K562 (cell line): ENCODE data around the gene HSPA8. TPM values are rescaled to one million over a fixed set of nuclear protein-coding genes. Genes with fewer than 3 reads are reported as not detected.

Source experiments
- BACH1 ChIP-seq: fragments of 200-800 bp; sonication (Bioruptor generic); IDR thresholded peaks from 2 replicates; pipeline ENCODE4 v1.6.1; 2016; ENCODE audit warnings: missing genetic modification characterization, missing compliant biosample characterization
- CBX1 ChIP-seq: sonication (generic); IDR thresholded peaks from 2 replicates; pipeline ENCODE4 v1.6.1; 2016; ENCODE audit warnings: antibody characterized with exemption, low read depth, mild to moderate bottlenecking
- CHD2 ChIP-seq: IDR thresholded peaks from 2 replicates; pipeline ENCODE4 v1.6.1; 2011; ENCODE audit warnings: low read depth, low read length
- ETV5 ChIP-seq: sonication (generic); formaldehyde crosslinking; IDR thresholded peaks from 2 replicates; pipeline ENCODE4 v1.4.0; 2020; ENCODE audit warnings: low read depth, mild to moderate bottlenecking, missing genetic modification reagents
- FOXA3 ChIP-seq, 2 experiments: fragments of 450-650 bp in 1 of 2; sonication (generic) in 1 of 2; formaldehyde crosslinking; IDR thresholded peaks in 1 of 2; conservative IDR thresholded peaks in 1 of 2; 2 replicates each; pipeline versions ENCODE4 v1.4.0 to v1.8.0; 2020 to 2022; ENCODE audit warnings: mild to moderate bottlenecking in 2 of 2, missing genetic modification reagents in 1 of 2
- HOXB6 ChIP-seq: fragments of 250-450 bp; sonication (Bioruptor Pico); IDR thresholded peaks from 2 replicates; pipeline ENCODE4 v1.5.1; 2022; ENCODE audit warnings: mild to moderate bottlenecking, borderline replicate concordance
- JUNB ChIP-seq: fragments of 450-650 bp; formaldehyde crosslinking; conservative IDR thresholded peaks from 2 replicates; pipeline ENCODE4 v1.4.0; 2020; ENCODE audit warnings: mild to moderate bottlenecking
- KDM2B ChIP-seq: fragments of 250-450 bp; sonication (Bioruptor Pico); IDR thresholded peaks from 2 replicates; pipeline ENCODE4 v1.8.0; 2021; ENCODE audit warnings: mild to moderate bottlenecking, moderate library complexity
- KLF10 ChIP-seq: fragments of 250-450 bp; sonication (Bioruptor Pico); IDR thresholded peaks from 2 replicates; pipeline ENCODE4 v1.6.1; 2021; ENCODE audit warnings: matching md5 sums
- MAZ ChIP-seq, 2 experiments: fragments of 450-650 bp in 1 of 2; sonication (generic) in 1 of 2; formaldehyde crosslinking; IDR thresholded peaks in 1 of 2; conservative IDR thresholded peaks in 1 of 2; 2 replicates each; pipeline versions ENCODE4 v1.4.0 to v1.5.0; 2020; ENCODE audit warnings: mild to moderate bottlenecking in 1 of 2, missing genetic modification reagents in 1 of 2
- POLR2H ChIP-seq: IDR thresholded peaks from 2 replicates; pipeline ENCODE4 v1.6.1; 2016; ENCODE audit warnings: missing genetic modification characterization, low read depth, mild to moderate bottlenecking, control low read depth, missing compliant biosample characterization, moderate library complexity
- PTBP1 ChIP-seq: fragments of 200-400 bp; formaldehyde crosslinking; IDR thresholded peaks from 2 replicates; pipeline ENCODE4 v1.6.1; 2017; ENCODE audit warnings: low read depth, low read length
- RUNX1 ChIP-seq: sonication (generic); IDR thresholded peaks from 2 replicates; pipeline ENCODE4 v1.6.1; 2016; ENCODE audit warnings: antibody characterized with exemption, low read depth
- SIX5 ChIP-seq, 2 experiments: IDR thresholded peaks; 2 replicates each; pipeline ENCODE4 v1.6.1; 2011; ENCODE audit warnings: low read length in 2 of 2, borderline replicate concordance in 1 of 2, low read depth in 1 of 2, mild to moderate bottlenecking in 1 of 2, moderate library complexity in 1 of 2; ENCODE audit not compliant: insufficient read depth in 1 of 2
- SNRNP70 ChIP-seq: fragments of 200-400 bp; formaldehyde crosslinking; optimal IDR thresholded peaks from 2 replicates; pipeline ENCODE3; 2017; ENCODE audit warnings: low read depth, low read length
- TAF9B ChIP-seq: fragments of 450-650 bp; IDR thresholded peaks from 2 replicates; pipeline ENCODE4 v1.6.1; 2018; ENCODE audit warnings: mild to moderate bottlenecking; ENCODE audit not compliant: partially characterized antibody
- ZNF232 ChIP-seq: sonication (generic); formaldehyde crosslinking; IDR thresholded peaks from 2 replicates; pipeline ENCODE4 v1.8.0; 2022; ENCODE audit warnings: mild to moderate bottlenecking, missing genetic modification reagents
- ZNF263 ChIP-seq: sonication (generic); formaldehyde crosslinking; IDR thresholded peaks from 2 replicates; pipeline ENCODE4 v1.8.0; 2022; ENCODE audit warnings: mild to moderate bottlenecking, missing genetic modification reagents, borderline replicate concordance
- ZNF740 ChIP-seq, 3 experiments: fragments of 200-800 bp in 1 of 3; sonication (Bioruptor generic) in 1 of 3; sonication (generic) in 1 of 3; formaldehyde crosslinking in 1 of 3; IDR thresholded peaks; 2 replicates each; pipeline versions ENCODE4 v1.6.1 to v1.8.0; 2016 to 2022; ENCODE audit warnings: mild to moderate bottlenecking in 2 of 3, missing compliant biosample characterization in 2 of 3, missing genetic modification characterization in 2 of 3, missing genetic modification reagents in 1 of 3
- polyA plus RNA-seq, 8 experiments: library from polyadenylated mRNA; depleted of rRNA in 4 of 8; stranded (reverse) in 5 of 8; unstranded in 3 of 8; fragments of >200 nt; fragmentation: Nextera tagmentation in 2 of 8; fragmentation: Illumina TruSeq in 1 of 8; extraction: Ambion mirVana in 2 of 8; extraction: Trizol in 1 of 8; gene quantifications; 2 replicates each; pipeline versions ENCODE4 v1.2.1 to v1.2.3, GENCODE V29; 2011 to 2014; ENCODE audit warnings: inconsistent platforms in 1 of 8, missing spikeins in 1 of 8
- total RNA-seq, 7 experiments: library from RNA; depleted of rRNA in 6 of 7; stranded (reverse); fragments of >200 nt in 6 of 7; fragmentation: Illumina TruSeq in 2 of 7; extraction: Trizol in 2 of 7; gene quantifications; 2 replicates each; pipeline versions ENCODE4 v1.2.1 to v1.2.3, GENCODE V29; 2011 to 2021; ENCODE audit warnings: low replicate concordance in 1 of 7
- TF ChIP-seq, protein P1 (sequence below), 2 experiments: fragments of 150-350 bp in 1 of 2; IDR thresholded peaks; 2 replicates each; pipeline ENCODE4 v1.6.1; 2012 to 2016; ENCODE audit warnings: low read depth in 2 of 2, low read length in 2 of 2, mild to moderate bottlenecking in 1 of 2, moderate library complexity in 1 of 2
- TF ChIP-seq, protein P2 (sequence below): fragments of 450-650 bp; formaldehyde crosslinking; IDR thresholded peaks from 2 replicates; pipeline ENCODE4 v1.4.0; 2020; ENCODE audit warnings: mild to moderate bottlenecking, moderate library complexity

Gene HSPA8
- total and polyA plus RNA-seq, 9 of the 15 experiments (the other 6 are each of a cell fraction or from before 2014, with no cell fraction given) = 1,250 to 3,966 (median 2,773) TPM

DNA sequence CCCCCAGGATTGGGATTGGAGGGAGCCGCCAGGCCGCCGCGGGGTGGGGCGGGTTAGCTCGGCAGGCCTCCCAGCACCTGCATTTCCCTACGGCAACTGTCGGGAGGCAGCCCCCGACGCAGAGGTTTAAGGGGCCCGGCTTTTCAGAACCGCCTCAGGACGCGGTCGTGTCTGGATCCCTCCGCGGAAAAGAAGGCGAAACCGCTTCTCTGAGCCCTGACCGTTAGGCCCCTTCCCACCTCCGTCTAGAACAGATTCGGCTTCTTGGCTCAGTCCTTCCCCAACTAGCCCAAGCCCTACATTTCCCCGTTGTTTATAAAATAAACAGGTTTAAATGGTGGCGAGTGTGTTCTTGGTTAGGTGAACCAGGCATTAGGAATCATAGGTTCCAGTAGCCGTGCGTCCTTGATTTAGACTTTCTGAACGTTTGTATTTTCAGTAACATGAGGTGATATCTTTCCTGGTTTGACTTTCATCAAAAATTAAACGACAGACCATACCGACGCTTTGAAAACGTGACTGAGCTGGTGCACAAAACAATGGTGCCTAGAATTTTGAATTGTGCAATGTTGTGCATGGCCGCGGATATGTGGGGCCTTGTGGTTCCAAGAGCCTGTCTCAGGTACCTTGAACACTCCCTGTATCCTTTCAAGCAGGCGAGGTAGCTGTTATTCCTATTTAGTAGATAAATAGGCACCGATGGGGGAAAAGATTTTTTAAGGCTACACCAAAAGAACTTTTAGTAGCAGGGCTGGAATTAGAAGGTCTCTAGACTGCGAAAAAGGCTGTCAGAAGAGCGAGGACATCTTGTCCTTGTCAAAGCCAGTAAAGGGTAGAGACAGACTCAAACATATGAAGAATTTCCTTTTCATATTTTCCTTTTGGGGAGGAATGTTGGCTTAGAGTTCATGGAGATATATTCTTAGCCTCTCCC is 1.2 kb upstream of the HSPA8 start (continued):
- no peak for TF ChIP-seq HOXB6 (CRISPR knock-in tag)
- no peak for TF ChIP-seq FOXA3 (CRISPR knock-in tag; conservative IDR thresholded peaks at IDR 0.05 in 1 of 2, IDR thresholded peaks at IDR 0.05 in 1 of 2)
- TF ChIP-seq ETV5 = no peak
- no peak for TF ChIP-seq ZNF740 (CRISPR knock-in tag; IDR thresholded peaks at IDR 0.05)
- 0 out of 4 replicates have a peak, but pooled peaks of 1 of the 2 experiments have one; percentile 21 for TF ChIP-seq ZNF740 (tag; IDR thresholded peaks at IDR 0.05)
- TF ChIP-seq POLR2H (tag) = 0 out of 2 replicates have a peak, but pooled peaks have one; percentile 14
- TF ChIP-seq SIX5 (IDR thresholded peaks at IDR 0.05; ENCODE audit: borderline replicate concordance in 1 of 2, insufficient read depth in 1 of 2, low read depth in 1 of 2, low read length in 2 of 2) = no peak
- TF ChIP-seq ZNF263 = no peak
- TF ChIP-seq PTBP1 = no peak
- TF ChIP-seq JUNB (CRISPR knock-in tag) = no peak
- peak; percentile 18 for TF ChIP-seq TAF9B
- TF ChIP-seq, protein P1, sequence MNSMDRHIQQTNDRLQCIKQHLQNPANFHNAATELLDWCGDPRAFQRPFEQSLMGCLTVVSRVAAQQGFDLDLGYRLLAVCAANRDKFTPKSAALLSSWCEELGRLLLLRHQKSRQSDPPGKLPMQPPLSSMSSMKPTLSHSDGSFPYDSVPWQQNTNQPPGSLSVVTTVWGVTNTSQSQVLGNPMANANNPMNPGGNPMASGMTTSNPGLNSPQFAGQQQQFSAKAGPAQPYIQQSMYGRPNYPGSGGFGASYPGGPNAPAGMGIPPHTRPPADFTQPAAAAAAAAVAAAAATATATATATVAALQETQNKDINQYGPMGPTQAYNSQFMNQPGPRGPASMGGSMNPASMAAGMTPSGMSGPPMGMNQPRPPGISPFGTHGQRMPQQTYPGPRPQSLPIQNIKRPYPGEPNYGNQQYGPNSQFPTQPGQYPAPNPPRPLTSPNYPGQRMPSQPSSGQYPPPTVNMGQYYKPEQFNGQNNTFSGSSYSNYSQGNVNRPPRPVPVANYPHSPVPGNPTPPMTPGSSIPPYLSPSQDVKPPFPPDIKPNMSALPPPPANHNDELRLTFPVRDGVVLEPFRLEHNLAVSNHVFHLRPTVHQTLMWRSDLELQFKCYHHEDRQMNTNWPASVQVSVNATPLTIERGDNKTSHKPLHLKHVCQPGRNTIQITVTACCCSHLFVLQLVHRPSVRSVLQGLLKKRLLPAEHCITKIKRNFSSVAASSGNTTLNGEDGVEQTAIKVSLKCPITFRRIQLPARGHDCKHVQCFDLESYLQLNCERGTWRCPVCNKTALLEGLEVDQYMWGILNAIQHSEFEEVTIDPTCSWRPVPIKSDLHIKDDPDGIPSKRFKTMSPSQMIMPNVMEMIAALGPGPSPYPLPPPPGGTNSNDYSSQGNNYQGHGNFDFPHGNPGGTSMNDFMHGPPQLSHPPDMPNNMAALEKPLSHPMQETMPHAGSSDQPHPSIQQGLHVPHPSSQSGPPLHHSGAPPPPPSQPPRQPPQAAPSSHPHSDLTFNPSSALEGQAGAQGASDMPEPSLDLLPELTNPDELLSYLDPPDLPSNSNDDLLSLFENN (IDR thresholded peaks at IDR 0.05; ENCODE audit: low read depth in 2 of 2, low read length in 2 of 2) = no peak
- TF ChIP-seq MAZ (CRISPR knock-in tag; conservative IDR thresholded peaks at IDR 0.05 in 1 of 2, IDR thresholded peaks at IDR 0.05 in 1 of 2) = no peak
- no peak for TF ChIP-seq KLF10 (CRISPR knock-in tag)
- TF ChIP-seq CHD2 = no peak; the same call in 1 of the 2 replicates
- no peak for TF ChIP-seq KDM2B (CRISPR knock-in tag)
- TF ChIP-seq SNRNP70 = no peak
- no peak for TF ChIP-seq ZNF232 (CRISPR knock-in tag)
- TF ChIP-seq RUNX1 = no peak
- TF ChIP-seq, protein P2, sequence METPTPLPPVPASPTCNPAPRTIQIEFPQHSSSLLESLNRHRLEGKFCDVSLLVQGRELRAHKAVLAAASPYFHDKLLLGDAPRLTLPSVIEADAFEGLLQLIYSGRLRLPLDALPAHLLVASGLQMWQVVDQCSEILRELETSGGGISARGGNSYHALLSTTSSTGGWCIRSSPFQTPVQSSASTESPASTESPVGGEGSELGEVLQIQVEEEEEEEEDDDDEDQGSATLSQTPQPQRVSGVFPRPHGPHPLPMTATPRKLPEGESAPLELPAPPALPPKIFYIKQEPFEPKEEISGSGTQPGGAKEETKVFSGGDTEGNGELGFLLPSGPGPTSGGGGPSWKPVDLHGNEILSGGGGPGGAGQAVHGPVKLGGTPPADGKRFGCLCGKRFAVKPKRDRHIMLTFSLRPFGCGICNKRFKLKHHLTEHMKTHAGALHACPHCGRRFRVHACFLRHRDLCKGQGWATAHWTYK = no peak
- TF ChIP-seq CBX1 = no peak
- TF ChIP-seq BACH1 (tag) = 0 out of 2 replicates have a peak, but pooled peaks have one; percentile 32
